HG02798 (cell line): ENCODE data around the gene SLC17A3.

ENCODE experiments used
- ATAC-seq: cut with Tn5 transposase; IDR thresholded peaks from one replicate; pipeline ENCODE4 v1.9.1; 2021; ENCODE audit warnings: mild to moderate bottlenecking; ENCODE audit not compliant: unreplicated experiment, poor library complexity

SLC17A3 gene, protein sequence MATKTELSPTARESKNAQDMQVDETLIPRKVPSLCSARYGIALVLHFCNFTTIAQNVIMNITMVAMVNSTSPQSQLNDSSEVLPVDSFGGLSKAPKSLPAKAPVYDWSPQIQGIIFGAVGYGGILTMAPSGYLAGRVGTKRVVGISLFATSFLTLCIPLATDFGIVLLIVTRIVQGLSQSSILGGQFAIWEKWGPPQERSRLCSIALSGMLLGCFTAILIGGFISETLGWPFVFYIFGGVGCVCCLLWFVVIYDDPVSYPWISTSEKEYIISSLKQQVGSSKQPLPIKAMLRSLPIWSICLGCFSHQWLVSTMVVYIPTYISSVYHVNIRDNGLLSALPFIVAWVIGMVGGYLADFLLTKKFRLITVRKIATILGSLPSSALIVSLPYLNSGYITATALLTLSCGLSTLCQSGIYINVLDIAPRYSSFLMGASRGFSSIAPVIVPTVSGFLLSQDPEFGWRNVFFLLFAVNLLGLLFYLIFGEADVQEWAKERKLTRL

DNA sequence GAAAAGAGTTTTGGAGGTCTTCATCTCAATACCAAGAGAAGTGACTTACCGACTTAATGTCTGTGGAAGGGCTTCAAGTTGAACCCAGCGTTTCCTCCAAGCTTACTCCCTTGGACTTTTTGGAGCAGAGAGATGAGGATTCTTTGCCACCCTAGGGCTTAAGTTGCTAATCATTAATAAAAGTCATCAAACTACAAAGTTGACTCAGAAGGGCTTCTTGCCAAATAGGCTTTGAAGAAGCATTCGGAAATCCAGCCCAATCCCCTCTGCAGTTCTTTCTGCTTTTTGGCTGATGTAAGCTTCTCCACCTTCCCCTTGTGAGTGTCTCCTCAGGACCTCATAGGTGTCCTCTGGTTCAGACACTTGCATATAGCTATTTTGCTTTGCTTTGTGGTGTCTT lies at the start of gene SLC17A3:
Gene SLC17A3, minus strand, starts transcription at position 126 of the 400 bp plus-strand sequence. CDS start 5,856 bp downstream, outside the sequence.
- ATAC-seq, result no peak

DNA sequence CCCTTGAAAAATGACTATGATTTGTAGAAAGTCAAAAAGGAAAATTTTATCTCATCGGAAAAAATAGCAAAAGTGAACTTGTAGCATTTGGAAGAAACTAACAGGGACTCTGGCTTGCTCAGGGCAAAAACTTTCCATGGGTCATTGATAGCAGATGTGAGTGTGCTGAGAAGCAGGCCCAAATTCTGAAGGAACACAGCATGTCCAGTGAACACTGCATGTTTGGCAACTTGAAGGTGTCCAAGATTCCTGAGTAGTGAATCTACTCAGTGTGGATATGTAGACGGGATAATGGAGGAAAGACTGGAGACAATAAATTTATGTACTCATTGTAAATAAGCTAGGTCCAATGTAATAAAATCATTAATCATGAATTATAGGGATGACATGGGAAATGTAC lies 48.3 kb upstream of the SLC17A3 start:
- no peak for ATAC-seq

DNA sequence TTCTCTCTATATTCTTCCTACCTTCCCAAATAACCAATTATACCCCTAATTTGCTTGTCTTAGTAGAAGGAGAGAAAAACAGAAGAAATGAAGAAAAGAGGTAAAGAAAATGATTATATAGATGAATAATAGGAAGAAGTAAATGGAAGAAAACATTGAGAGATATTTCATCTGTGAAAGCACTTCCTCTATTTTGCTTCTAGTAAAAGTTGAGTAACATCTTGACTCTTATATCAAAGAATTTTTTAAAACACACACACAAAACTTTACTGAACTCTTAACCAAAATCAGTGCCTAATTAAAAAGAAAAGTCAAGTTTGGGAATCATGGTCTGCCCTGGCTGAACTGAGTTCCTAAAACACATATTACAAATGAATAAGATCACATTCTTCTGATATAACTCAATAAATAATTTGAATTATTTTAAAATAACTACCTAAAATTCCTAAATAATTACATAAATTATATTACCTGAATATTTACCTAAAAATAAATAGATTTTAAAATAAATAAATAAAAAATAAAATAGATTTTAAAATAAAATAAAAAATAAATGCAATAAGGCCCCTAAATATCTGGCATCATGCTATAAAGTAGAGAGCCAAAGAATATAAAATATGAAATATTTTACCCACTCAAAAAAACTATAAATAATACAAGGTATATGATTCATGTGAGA lies 47.6 kb upstream of the SLC17A3 start:
- no peak for ATAC-seq

DNA sequence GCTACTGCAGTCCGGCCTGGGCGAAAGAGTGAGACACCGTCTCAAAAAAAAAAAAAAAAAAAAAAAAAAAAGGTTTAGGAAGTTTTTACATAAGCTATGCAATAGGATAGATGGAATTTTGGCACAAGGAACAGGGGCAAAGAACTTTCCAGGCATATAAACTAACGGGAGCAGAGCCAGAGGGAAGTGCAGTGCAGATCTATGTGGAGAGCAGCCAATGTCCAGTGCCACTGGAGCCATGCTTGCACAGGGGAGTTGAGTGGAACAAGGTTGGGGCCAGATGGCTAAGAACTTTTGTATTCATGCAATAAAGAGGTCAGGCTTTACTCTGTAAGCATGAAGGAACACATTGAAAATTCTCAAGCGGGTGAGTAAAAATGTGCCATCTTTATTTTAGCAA lies 45.6 kb upstream of the SLC17A3 start:
- no peak for ATAC-seq

DNA sequence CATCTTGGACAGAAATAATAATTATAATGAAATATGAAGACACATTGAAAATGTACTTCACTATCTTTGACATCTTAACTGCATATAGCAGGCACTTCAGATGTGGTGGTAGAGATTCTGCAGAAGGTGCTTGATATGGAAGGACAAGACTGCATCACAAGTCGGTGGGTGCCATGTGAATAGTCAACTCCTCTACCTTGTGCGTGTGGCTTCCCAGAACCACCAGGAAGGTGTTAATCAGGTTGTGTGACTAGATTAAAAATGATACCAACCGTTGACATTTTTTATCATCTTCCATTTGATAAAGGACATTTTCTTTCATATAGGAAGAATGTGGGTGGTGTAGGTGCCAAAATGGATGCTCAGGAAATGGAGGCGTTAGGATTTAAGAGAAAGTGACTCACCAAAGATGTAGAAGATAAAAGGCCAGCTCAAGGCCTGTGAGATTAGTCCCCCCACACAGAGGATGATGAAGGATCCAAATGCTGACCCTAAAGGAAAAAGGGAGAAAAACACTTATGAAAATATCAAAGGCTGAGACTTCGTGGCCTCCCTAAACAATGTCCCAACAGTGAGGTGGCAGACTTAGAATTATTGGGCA lies 44.1 kb upstream of the SLC17A3 start:
- ATAC-seq, result no peak

DNA sequence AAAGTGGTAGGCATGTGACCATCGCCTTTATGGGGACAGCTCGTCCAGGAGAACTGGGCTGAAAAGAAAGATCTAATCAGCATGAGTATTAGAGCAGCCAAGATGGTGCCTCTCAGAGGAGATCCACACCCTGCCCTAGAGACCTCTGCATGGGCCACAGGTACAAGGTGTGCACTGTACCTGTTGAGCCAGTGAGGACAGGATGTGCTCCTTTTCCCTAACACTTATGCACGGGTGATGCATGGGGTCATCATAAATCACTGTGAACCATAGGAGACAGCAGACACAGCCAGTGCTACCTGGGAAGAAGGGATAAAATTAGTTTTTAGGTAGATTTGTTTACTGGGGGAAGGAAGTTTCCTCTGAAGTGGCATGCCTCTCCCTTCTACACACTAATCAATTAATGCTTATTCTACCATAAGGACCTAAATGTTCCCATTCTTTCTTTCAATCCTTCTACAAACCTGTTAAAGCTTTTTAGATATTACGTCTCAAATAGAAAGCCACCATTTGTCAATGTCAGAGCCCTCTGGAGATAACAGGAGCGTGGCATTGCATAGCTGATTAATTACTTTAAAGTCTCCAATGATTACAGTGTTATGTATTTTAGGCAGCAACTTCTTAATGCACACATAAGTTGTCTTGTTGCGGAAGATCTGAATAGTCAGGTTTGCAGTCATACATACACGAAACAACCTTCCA lies 42.9 kb upstream of the SLC17A3 start:
- no peak for ATAC-seq

DNA sequence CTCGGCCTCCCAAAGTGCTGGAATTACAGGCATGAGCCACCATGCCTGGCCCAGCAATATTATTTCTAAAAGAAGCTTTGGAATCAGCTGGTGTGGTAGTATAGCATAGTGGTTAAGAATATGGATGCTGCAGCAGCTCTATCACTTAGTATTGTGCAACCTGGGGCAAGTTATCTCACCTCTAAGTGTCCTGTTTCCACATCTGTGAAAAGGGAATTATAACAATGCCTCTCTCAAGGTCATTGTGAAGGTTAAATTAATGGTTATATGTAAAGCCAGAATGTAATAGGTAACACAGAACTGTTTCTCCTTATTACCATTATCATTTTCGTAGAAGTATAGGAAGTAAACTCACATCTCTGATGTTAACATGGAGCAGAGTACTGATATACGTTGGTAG lies 42.3 kb upstream of the SLC17A3 start:
- ATAC-seq, result no peak

DNA sequence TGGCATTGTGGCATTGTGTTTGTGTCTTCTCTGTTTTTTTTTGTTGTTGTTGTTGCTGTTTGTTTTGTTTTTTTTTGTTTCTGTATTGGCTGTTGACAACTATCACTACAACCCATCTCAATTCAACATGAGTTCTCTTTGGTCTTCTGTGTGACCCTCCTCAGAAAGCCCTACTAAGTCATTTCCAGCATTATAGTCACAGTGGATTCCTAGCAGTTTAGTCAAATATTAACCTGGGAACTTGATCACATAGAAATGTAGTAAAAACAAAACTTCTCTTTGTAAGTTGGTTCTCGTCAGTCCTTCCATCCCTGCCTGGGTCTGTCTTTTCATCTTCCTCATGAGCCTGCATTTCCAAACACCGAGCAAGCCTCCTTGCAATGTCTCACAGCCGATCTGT lies 39.7 kb upstream of the SLC17A3 start:
- ATAC-seq, result no peak

DNA sequence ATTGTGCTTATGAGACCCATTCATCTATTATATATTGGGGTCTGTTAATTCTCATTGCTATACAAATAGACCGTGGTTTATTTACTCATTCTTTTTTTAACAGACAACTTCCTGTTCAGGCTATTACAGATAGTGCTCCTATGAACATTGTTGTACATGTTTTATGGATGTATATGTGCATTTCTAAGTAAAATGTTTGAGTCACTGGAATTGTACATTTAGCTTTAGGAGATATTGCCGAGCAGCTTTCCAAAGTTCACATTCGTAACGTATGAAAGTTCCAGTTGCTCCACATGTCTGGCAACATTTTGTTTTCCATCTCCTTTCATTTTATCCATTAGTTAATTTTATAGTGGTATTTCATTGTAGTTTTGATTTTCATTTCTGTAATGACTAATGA lies 37.3 kb upstream of the SLC17A3 start:
- no peak for ATAC-seq

DNA sequence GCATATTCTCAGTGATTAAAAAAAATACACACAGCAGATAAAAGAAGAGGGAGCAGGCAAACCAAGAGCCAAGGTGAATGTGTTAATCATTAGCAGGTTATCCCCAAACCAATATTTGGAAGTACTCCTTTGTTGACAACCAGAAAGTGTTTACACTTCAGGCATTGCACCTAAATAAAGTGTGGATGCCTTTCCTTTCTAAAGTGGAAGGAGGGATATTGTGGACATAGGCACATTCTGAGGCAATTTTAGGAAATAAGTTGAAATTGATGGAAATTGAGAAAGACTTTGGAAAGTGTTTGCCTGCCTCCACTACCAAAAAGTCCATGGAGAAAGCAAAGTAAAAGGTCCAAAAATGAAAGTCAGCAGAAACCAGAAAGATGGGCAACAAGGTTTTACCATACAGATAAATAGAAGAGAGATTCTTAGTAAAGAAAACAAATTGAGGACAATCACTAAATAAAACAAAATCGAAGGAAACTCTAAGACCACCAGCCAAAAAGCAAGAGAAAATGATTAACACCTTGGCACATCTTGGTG lies 33.5 kb upstream of the SLC17A3 start:
- ATAC-seq, result no peak

DNA sequence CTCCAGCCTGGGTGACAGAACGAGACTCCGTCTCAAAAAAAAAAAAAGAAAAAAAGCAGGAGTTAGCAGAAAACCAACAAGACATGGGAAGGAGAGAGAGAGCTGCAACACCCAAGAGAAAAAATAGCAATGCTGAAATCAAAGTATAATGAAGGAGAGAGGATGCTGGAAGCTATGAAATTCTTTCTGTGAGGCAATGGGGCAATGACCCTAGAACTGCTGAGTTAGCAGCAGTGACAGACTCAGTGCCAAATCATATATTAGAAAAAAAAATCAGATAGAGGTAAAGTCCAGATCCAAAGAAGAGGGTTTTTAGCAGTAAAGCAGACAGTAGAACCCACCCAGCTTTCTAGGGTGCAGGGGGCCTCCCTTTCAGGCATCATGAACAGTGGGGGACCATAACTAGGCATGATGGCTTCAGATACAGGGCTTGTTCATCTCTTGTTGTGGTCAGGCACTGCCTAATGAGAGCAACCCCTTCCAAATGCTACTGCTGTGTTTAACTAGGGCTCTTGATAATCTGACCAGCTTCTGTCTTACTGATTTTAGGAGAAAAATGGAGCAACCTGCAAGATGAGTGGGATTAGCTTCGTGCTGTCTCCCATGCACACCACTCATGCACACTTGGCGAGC lies 29.5 kb upstream of the SLC17A3 start:
- ATAC-seq, result no peak

DNA sequence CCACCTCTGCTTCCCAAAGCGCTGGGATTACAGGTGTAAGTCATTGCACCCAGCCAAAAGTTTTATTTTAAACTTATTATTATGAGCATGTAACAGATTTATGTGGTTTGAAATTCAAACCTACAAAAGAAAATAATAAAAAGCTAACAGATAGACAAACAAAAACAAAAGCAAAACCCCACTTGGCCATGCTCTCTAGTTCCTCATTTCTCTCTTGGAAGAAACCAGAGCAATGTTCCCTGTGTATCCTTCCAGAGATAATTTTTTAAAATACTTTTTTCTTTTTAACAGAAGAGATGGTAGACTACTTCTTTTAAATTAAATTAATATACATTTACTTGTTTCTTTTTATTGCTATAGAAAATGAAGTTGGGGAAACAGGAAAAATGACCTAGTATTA lies 28.0 kb upstream of the SLC17A3 start:
- no peak for ATAC-seq

DNA sequence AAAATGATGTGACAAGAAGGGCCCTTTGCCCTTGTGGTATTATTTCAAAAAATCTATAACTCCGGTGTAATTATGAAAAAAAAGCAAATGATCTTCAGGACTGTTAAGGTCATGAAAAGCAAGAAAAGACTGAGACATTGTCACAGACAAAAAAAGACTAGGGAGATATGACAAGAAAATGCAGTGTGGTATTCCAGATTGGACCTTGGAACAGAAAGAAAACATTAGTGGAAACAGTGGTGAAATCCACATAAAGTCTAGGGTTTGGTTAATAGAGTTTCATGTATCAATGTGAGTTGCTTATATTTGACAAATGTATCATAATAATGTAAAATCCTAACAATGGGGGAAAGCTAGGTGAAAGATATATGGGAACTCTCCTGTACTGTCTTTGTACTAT lies 26.8 kb upstream of the SLC17A3 start:
- no peak for ATAC-seq

DNA sequence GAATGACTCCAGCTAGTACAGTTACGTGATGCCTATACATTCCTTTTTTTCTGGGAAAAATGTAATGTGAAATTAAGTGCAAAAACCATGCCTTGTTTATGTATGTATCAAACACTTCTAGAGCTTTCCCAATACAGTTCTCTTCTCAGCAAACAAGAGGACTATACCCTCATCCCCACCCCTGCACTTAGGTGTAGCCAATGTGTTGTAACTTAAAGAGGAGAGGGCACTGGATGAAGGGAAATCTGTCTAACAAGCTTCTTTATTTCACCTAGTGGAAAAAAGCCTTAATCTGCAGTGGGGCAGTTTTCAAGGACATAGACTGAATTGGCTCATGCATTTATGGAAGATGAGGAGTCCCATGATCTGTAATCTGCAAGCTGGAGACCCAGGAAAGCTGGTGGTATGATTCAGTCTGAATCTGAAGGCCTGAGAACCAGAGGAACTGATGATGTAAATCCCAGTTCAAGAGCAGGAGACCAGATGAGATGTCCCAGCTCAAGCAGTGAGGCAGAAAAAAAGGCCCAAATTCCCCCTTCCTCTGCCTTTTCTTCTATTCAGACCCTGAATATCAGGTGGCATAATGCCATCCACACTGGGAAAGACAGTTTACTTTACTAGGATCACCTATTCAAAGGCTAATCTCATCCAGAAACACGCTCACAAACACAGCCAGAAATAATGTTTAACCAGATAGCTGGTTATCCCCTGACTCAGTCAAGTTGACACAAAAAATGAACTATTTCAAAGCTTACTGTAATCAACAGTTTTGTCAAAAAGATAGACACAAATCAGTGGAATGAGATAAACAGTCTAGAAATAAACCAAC lies 25.8 kb upstream of the SLC17A3 start:
- no peak for ATAC-seq

DNA sequence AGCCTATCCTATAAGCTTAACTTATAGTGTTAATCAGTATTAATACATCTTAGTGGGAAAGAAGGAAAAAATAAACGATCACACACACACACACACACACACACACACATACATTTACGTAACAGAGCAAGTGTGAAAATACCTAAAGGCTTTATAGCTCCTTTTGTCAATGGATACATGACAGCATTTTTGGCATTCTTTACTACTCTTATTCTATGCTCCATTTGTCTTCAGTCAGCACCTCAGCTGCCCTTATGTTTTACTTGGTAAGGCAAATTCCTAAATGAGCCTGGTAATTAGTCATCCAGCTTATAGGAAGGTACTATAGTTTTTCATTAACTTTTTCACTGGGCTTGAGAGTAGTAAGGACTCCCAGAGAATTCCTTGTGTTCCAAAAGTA lies 25.1 kb upstream of the SLC17A3 start:
- no peak for ATAC-seq

DNA sequence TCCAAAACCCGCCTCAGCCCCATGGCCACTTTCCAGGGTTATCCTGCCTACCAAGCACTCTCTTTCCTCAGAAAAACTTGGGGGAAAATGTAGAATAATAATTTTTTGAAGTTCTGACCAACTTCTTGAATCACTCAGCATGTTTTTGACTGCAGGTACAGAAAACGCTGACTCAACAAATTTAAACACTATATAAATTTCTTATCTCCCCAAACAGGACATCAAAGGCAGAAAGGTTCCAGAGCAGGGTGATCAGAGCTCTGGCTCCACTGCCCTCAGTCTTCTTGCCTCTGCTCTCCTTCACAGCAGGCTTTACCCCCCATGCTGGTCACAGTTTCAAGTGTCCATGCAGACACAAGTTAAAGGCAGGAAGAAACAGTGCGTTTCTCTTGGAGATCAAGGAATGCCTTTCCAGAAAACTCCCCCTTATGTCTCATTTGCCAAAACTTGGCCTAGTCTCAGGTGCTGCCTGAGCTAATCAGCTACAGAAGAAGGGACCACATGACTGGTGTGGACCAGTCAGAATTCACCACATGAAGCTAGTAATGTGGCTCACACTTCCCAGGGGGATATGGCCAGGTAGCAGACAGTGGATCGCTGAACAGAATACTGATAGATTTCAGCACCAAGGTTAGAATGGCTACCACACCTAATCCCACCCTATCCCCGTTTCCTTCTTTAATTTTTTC lies 24.4 kb upstream of the SLC17A3 start:
- no peak for ATAC-seq

DNA sequence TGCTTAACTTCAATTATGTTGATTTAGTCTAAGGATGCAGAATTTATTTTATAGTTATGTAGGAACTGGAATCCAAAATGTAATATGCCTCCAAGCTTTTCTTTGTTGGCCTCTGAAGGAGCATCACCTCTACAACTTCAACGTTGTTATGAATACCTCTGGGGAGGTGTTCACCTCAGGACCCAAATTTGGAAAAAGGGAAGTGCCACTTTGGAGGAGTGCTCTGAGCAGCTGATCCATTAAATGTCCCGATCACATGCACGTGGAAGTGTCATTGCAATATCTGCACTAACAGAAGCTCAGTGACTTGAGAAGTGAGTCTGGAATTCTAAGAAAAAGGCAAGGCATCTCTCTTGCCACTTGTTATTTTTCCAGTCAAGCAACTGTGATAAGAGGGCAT lies 22.2 kb upstream of the SLC17A3 start:
- ATAC-seq, result no peak

DNA sequence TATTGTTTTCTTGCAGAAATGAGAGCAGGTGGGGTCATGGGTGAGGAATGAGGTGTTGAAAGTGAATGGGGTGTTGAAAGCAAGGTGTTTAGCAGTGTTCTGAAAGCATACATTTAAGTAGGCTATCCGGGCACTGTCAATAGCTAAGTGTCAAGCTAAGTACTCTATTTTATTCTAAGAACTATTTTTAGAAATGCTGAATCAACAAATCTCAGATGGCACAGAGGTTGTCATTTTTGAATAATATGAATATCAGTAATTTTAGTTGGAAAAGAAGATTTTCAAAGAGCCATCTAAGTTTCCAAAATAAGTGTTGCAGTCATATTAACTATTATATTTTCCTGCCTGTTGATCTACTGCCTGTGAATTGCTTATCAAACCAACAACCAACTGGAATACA lies 21.7 kb upstream of the SLC17A3 start:
- ATAC-seq, result no peak

DNA sequence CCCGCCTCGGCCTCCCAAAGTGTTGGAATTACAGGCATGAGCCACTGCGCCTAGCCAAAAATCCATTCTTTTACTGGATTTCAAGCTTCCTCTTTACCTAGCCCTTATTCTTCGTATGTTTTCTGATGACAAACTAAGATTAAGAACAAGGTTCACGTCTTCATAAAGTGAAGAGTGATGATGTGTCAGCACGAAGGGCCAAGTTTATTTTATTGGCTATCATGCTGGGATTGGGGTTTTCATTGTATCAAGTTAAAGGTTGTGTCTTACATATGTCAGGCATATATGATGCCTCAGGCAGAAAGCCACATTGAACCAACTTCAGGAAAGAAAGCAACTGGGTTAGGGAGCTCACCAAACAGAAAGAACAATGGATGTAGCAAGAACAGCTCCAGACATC lies 19.7 kb upstream of the SLC17A3 start:
- ATAC-seq, result no peak
